Adrenal gland (tissue), 5 donors: Measurements from ENCODE around the gene GPHN.

ENCODE experiments used
- CTCF ChIP-seq, 6 experiments: fragments of 450-650 bp in 4 of 6; fragments of 200-600 bp in 2 of 6; sonication (generic) in 1 of 6; IDR thresholded peaks; 1 replicate in 5 of 6; 2 replicates in 1 of 6; pipeline versions ENCODE4 v1.5.1 to v1.8.0; 2016 to 2021; ENCODE audit warnings: antibody characterized with exemption in 6 of 6, mild to moderate bottlenecking in 2 of 6, moderate library complexity in 1 of 6
- POLR2A ChIP-seq, 2 donors: fragments of 450-650 bp; IDR thresholded peaks; one replicate each; pipeline ENCODE4 v1.6.1; 2017; ENCODE audit warnings: antibody characterized with exemption in 2 of 2, mild to moderate bottlenecking in 2 of 2, moderate library complexity in 1 of 2
- donor health status: DM: no; HTN: no; CAD: no.

DNA sequence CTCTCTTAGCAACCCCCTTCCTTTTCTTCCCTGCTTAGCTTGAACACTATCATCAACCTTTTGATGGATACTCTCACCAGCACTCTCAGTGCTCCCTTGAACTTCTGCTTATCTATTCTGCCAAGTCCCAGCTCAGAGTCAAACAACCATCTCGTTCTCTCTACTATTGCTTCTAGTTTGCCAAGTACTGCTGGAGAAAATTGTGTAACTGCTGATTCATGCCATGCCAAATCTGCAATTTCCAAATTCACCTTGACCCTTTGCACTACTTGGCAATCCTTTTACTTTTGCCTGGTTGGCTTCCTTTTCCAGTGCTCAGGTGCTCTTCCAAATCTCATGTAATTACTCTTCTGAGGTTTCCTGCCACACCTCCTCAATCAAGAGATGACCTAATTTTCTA is 24.6 kb upstream of the GPHN start:
- TF ChIP-seq CTCF (IDR thresholded peaks at IDR 0.05), result no peak
- no peak for TF ChIP-seq POLR2A (IDR thresholded peaks at IDR 0.05)
